GM23248 (cell line): ENCODE data around the gene ARAP2. TPM values are rescaled to one million over a fixed set of nuclear protein-coding genes. Genes with fewer than 3 reads are reported as not detected.

Experiments
- DNase-seq: peaks from one replicate; pipeline ENCODE4 v3.0.0-alpha.2; 2015
- H2AFZ ChIP-seq: fragments of 200-600 bp; sonication (generic); 2 replicates; pipeline ENCODE4 v1.6.1; 2016; ENCODE audit warnings: antibody characterized with exemption
- H3F3A ChIP-seq: fragments of 200-600 bp; sonication (generic); 2 replicates; pipeline ENCODE4 v1.6.1; 2016; ENCODE audit warnings: mild to moderate bottlenecking, antibody characterized with exemption, mixed run types; ENCODE audit not compliant: insufficient read depth
- H3K27ac ChIP-seq: fragments of 200-600 bp; sonication (generic); 2 replicates; pipeline ENCODE4 v1.5.1; 2016; ENCODE audit warnings: mild to moderate bottlenecking
- H3K27me3 ChIP-seq: fragments of 200-600 bp; sonication (generic); replicated peaks from 2 replicates; pipeline ENCODE4 v1.6.1; 2016; ENCODE audit warnings: mild to moderate bottlenecking; ENCODE audit not compliant: insufficient read depth
- H3K36me3 ChIP-seq: fragments of 200-600 bp; sonication (generic); 2 replicates; pipeline ENCODE4 v1.6.1; 2016; ENCODE audit warnings: low read depth, mild to moderate bottlenecking
- H3K4me1 ChIP-seq: fragments of 200-600 bp; sonication (generic); 2 replicates; pipeline ENCODE4 v1.6.1; 2016; ENCODE audit warnings: mild to moderate bottlenecking; ENCODE audit not compliant: insufficient read depth
- H3K4me2 ChIP-seq: fragments of 200-600 bp; sonication (generic); one replicate; pipeline ENCODE4 v1.6.1; 2016; ENCODE audit warnings: mild to moderate bottlenecking; ENCODE audit not compliant: unreplicated experiment
- H3K4me3 ChIP-seq: fragments of 200-600 bp; sonication (generic); 2 replicates; pipeline ENCODE4 v1.5.1; 2016; ENCODE audit warnings: mild to moderate bottlenecking
- H3K79me2 ChIP-seq: fragments of 200-600 bp; sonication (generic); 2 replicates; pipeline ENCODE4 v1.6.1; 2016; ENCODE audit warnings: mild to moderate bottlenecking; ENCODE audit not compliant: insufficient read depth
- H3K9ac ChIP-seq: fragments of 200-600 bp; sonication (generic); 2 replicates; pipeline ENCODE4 v1.6.1; 2016; ENCODE audit warnings: mild to moderate bottlenecking
- H3K9me2 ChIP-seq: fragments of 200-600 bp; sonication (generic); 2 replicates; pipeline ENCODE4 v1.6.1; 2016; ENCODE audit warnings: mixed run types, mild to moderate bottlenecking, moderate library complexity; ENCODE audit not compliant: insufficient read depth
- H3K9me3 ChIP-seq: fragments of 200-600 bp; sonication (generic); one replicate; pipeline ENCODE4 v1.6.1; 2017; ENCODE audit warnings: low read depth
- H4K20me1 ChIP-seq: fragments of 200-600 bp; sonication (generic); 2 replicates; pipeline ENCODE4 v1.6.0; 2016; ENCODE audit not compliant: insufficient read depth
- EZH2 ChIP-seq: fragments of 200-600 bp; sonication (generic); IDR thresholded peaks from 2 replicates; pipeline ENCODE4 v1.6.1; 2018; ENCODE audit warnings: antibody characterized with exemption, mild to moderate bottlenecking; ENCODE audit not compliant: insufficient read depth, poor library complexity, severe bottlenecking
- EZH2phosphoT487 ChIP-seq: fragments of 200-600 bp; sonication (generic); IDR thresholded peaks from 2 replicates; pipeline ENCODE4 v1.6.1; 2018; ENCODE audit warnings: antibody characterized with exemption, moderate library complexity, mild to moderate bottlenecking, low read depth; ENCODE audit not compliant: insufficient read depth
- WGBS, 2 experiments: methylation state at CpG; one replicate each; pipeline ENCODE4 v1.1.6; 2015 to 2017; ENCODE audit warnings: low lambda C conversion rate in 2 of 2, low coverage in 1 of 2; ENCODE audit errors: missing lambda C conversion rate in 2 of 2; 5-methylcytosine and 5-hydroxymethylcytosine counted together
- in situ Hi-C: fragments of 300-500 bp; cut with MboI; formaldehyde crosslinking; loops from 2 replicates; pipeline ENCODE4 v1.15.0; 2020
- polyA plus RNA-seq: library from polyadenylated mRNA; unstranded; fragments of >200 nt; fragmentation: Nextera tagmentation; extraction: Ambion mirVana; gene quantifications from 2 replicates; pipeline ENCODE4 v1.2.1, GENCODE V29; 2016
- total RNA-seq: library from RNA; depleted of rRNA; stranded (reverse); fragments of >200 nt; shearing (Covaris generic); gene quantifications from 2 replicates; pipeline ENCODE4 v1.2.3, GENCODE V29; 2014

Gene ARAP2
- total and polyA plus RNA-seq, 2 experiments from 2014 or later: not detected

DNA sequence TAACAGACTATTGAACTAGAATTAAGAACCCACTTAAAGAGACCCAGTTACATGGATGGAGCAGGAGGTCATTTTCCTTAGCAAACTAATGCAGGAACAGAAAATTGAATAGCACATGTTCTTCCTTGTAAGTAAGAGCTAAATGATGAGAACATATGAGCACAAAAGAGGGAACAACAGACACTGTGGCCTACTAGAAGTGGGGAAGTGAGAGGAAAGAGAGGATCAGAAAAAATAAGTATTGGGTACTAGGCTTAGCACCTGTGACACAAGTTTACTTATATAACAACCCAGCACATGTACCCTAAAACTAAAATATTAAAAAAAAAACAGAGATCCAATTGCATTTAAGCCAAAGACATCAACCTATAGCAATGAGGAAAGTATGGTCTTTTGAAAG lies 26.2 kb downstream of the ARAP2 start:
- H3K9me3 ChIP-seq: no peaks in the 10 kb centered on the region
- no peaks in the 10 kb centered on the region for H3K36me3 ChIP-seq
- H4K20me1 ChIP-seq: no peaks in the 10 kb centered on the region
- no peak for TF ChIP-seq EZH2
- no peaks in the 10 kb centered on the region for H3K27me3 ChIP-seq
- no peaks in the 10 kb centered on the region for H3K9me2 ChIP-seq
- H3K4me3 ChIP-seq: no peak overlapping the region
- DNase-seq: no peak
- no peak overlapping the region for H3K27ac ChIP-seq
- H3K79me2 ChIP-seq: no peaks in the 10 kb centered on the region
- H2AFZ ChIP-seq: no peak overlapping the region
- no peaks in the 10 kb centered on the region for H3F3A ChIP-seq
- in situ Hi-C loops: no loop called here
- no peak overlapping the region for H3K9ac ChIP-seq
- no peaks in the 10 kb centered on the region for H3K4me1 ChIP-seq
- H3K4me2 ChIP-seq: no peak overlapping the region

DNA sequence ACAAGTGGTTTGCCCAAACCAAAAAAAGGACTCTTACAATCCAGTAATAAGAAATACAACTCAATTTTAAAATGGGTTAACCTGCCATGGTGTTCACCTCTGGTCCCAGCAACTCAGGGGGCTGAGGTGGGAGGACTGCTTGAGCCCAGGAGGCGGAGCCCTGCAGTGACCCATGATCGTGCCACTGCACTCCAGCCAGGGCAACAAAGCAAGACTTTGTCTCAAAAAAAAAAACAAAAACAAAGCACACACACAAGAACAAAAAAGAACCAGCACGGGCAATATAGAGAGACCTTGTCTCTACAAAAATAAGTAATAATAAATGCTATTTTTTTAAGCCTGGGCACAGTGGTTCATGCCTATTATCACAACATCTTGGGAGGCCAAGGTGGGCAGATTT lies 28.7 kb downstream of the ARAP2 start:
- 39 to 40% methylated on average over 3 of the region's 3 CpGs for WGBS, 2 experiments
- Histone ChIP-seq H3K4me3 (no peak overlapping the region), H3K4me2 (no peak overlapping the region), H3F3A (no peaks in the 10 kb centered on the region), H3K9ac (no peak overlapping the region), H3K27ac (no peak overlapping the region), H2AFZ (no peak overlapping the region), H3K79me2 (no peaks in the 10 kb centered on the region), H3K36me3 (no peaks in the 10 kb centered on the region), H3K9me2 (no peaks in the 10 kb centered on the region), H3K4me1 (no peaks in the 10 kb centered on the region), H3K27me3 (no peaks in the 10 kb centered on the region), H4K20me1 (no peaks in the 10 kb centered on the region), H3K9me3 (no peaks in the 10 kb centered on the region)
- no peak for TF ChIP-seq EZH2phosphoT487
- no peak for TF ChIP-seq EZH2
- in situ Hi-C loops: no loop called here
- DNase-seq: no peak

- TF ChIP-seq EZH2: no peak
- TF ChIP-seq EZH2phosphoT487: no peak
- DNase-seq: no peak
- no peaks in the 10 kb centered on the region for H3K4me1 ChIP-seq
- H2AFZ ChIP-seq: no peak overlapping the region
- H3K27ac ChIP-seq: no peak overlapping the region
- H3K36me3 ChIP-seq: no peaks in the 10 kb centered on the region
- no peaks in the 10 kb centered on the region for H3K27me3 ChIP-seq
- no peaks in the 10 kb centered on the region for H4K20me1 ChIP-seq
- 22 to 29% methylated on average over 4 of the region's 4 CpGs for WGBS, 2 experiments
- in situ Hi-C loops: no loop called here
- no peak overlapping the region for H3K4me3 ChIP-seq
- H3K9me2 ChIP-seq: no peaks in the 10 kb centered on the region
- no peaks in the 10 kb centered on the region for H3K9me3 ChIP-seq
- no peaks in the 10 kb centered on the region for H3K79me2 ChIP-seq
- H3K9ac ChIP-seq: no peak overlapping the region
- H3F3A ChIP-seq: no peaks in the 10 kb centered on the region
- no peak overlapping the region for H3K4me2 ChIP-seq
These were observed 29.4 kb downstream of the ARAP2 start for GRCh38 chr4:36214735-36215485.

DNA sequence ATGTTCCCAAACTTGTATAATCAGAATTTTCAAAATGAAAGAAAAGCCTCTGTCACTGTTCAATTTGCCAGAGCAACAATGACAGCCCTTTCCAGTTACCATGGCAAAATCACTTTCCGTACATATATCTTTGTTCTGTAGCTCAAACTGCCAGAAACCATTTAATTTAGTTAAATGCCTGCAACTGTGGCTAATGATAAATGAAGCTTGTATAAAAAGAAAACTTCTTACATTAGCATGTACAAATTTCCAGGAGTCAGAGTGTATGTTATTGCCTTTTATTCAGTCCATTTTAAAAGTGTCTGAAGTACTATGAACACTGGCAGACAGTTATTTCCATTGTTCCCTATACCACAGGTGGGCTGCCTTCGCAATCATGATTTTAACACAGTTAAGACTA lies 30.3 kb downstream of the ARAP2 start:
- Histone ChIP-seq H3K9ac (no peak overlapping the region), H4K20me1 (no peaks in the 10 kb centered on the region), H3K4me3 (no peak overlapping the region), H2AFZ (no peak overlapping the region), H3K27me3 (no peaks in the 10 kb centered on the region), H3K4me1 (no peaks in the 10 kb centered on the region), H3K79me2 (no peaks in the 10 kb centered on the region), H3K9me2 (no peaks in the 10 kb centered on the region), H3K4me2 (no peak overlapping the region), H3K36me3 (no peaks in the 10 kb centered on the region), H3K27ac (no peak overlapping the region), H3K9me3 (no peaks in the 10 kb centered on the region), H3F3A (no peaks in the 10 kb centered on the region)
- DNase-seq: no peak
- 26 to 34% methylated on average over 2 of the region's 2 CpGs for WGBS, 2 experiments
- TF ChIP-seq EZH2 (no peak), EZH2phosphoT487 (no peak)
- in situ Hi-C loops: no loop called here

DNA sequence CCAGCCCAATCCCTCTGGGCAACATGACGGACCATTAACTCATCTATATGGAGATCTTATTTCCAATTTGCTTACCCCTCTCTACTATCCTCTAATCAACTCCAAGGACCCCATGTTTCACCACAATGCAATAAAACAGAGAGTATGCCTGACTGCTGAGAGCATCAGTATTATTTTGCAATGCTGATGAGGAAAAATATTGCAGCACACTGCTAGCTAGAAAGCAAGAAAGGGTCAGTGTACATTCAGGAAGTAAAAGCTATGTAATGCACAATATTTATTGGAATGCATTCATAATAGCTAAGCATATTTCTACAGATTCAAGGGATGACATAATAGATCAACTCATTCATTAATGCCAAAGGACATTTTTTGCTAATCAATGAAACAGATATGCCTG lies 33.2 kb downstream of the ARAP2 start:
- no peaks in the 10 kb centered on the region for H3K4me1 ChIP-seq
- H3K79me2 ChIP-seq: no peaks in the 10 kb centered on the region
- H3F3A ChIP-seq: no peaks in the 10 kb centered on the region
- no peak overlapping the region for H3K9ac ChIP-seq
- no peaks in the 10 kb centered on the region for H3K9me3 ChIP-seq
- in situ Hi-C loops: no loop called here
- no peak overlapping the region for H3K4me2 ChIP-seq
- H3K4me3 ChIP-seq: no peak overlapping the region
- H3K9me2 ChIP-seq: no peaks in the 10 kb centered on the region
- H3K36me3 ChIP-seq: no peaks in the 10 kb centered on the region
- TF ChIP-seq EZH2 (no peak), EZH2phosphoT487 (no peak)
- no peaks in the 10 kb centered on the region for H4K20me1 ChIP-seq
- no peak overlapping the region for H3K27ac ChIP-seq
- DNase-seq: no peak
- no peaks in the 10 kb centered on the region for H3K27me3 ChIP-seq
- H2AFZ ChIP-seq: no peak overlapping the region
- WGBS, 2 experiments: 25 to 26% methylated on average over 1 of the region's 1 CpG
